NCI-H510A treated with DMSO at 0.1 percent for 48 hours (cell line): ENCODE results near the gene ZDHHC9.
"Not testable (repeated sequence)": the region's sequence is repeated elsewhere in the genome, so short reads cannot be mapped to it uniquely, and the experiment has no call there.

Experiments
- DNase-seq: peaks from one replicate; lab custom pipeline; 2025; lab: John Stamatoyannopoulos, UW

ZDHHC9 gene

GRCh38 chrX:129843459-129844306 is at the start of gene ZDHHC9:
Gene ZDHHC9, minus strand, starts transcription at chrX:129843886. Its CDS starts 1,941 bp downstream, at chrX:129841945.
- DNase-seq = peak; percentile 74

DNA sequence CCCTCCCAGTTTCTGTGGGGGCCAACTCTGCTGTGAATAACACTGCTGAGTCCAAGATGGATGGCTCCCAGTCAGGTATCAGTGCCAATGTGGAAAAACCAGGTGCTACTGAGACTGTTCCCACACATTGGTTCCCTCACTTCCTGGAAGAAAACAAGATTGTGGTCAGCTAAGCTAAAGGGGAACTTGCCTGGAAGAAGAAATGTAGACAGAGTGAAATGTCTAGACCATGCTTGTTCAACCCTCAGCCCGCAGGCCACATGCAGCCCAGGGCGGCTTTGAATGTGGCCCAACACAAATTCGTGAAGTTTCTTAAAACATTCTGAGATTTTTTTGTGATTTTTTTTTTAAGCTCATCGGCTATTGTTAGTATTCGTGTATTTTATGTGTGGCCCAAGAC is 33.7 kb upstream of the ZDHHC9 start:
- peak; percentile 53 for DNase-seq

GRCh38 chrX:129876771-129877305 is 33.2 kb upstream of the ZDHHC9 start:
- DNase-seq = peak; percentile 97

- peak; percentile 2 for DNase-seq
These were observed 32.0 kb upstream of the ZDHHC9 start for GRCh38 chrX:129875669-129876068.

GRCh38 chrX:129872524-129872923 is 28.8 kb upstream of the ZDHHC9 start:
- no peak for DNase-seq

DNA sequence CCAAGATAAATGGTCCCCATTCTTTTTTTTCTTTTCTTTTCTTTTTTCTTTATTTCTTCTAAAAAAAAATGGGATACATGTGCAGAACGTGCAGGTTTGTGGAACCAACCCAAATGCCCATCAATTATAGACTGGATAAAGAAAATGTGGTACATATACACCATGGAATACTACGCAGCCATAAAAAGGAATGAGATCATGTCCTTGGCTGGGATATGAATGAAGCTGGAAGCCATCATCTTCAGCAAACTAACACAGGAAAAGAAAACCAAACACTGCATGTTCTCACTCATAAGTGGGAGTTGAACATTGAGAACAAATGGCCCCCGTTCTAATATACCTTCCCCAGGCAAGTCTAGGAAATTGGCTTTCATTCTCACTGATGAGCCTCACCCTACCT is 22.6 kb upstream of the ZDHHC9 start:
- DNase-seq = not testable (repeated sequence)

GRCh38 chrX:129859134-129859533 is 15.4 kb upstream of the ZDHHC9 start:
- not testable (repeated sequence) for DNase-seq

- not testable (repeated sequence) for DNase-seq
These were observed 8.1 kb upstream of the ZDHHC9 start for GRCh38 chrX:129851825-129852224.

DNA sequence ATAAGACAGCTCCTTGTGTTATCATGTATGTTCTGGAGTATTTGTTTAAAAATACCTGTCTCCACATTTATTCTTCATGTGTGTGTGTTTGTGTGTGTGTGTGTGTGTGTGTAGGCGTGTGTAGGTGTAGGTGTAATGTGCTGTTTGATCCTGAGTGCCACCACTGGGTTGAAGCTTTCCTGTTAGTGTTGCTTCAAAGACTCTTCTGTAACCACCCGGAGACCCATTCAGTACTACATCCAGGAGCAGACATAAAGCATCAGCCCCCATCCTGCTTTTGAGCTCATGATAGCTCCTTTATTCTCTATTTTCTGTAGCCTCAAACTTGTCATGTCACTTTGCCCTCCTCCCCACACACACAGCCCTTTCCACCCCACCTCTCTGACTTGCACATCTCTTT is 3.0 kb upstream of the ZDHHC9 start:
- DNase-seq = no peak

- no peak for DNase-seq
These were observed 2.0 kb upstream of the ZDHHC9 start for GRCh38 chrX:129845616-129846190.

DNA sequence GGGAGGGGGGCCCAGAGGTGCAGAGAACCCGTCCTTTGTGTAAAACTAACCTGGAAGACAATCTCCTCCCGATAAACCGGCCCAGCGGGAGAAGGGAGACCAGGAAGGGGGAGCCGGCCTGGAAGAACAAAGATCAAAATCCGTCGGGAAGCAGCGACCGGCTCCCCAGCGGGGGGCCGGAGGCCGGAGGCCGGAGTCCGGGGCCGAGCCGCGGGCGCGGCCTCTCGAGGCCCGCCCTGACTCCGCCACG is 552 bp downstream of the ZDHHC9 start:
- DNase-seq = no peak

- DNase-seq = no peak
These were observed 1.0 kb downstream of the ZDHHC9 start for GRCh38 chrX:129842510-129843208.

DNA sequence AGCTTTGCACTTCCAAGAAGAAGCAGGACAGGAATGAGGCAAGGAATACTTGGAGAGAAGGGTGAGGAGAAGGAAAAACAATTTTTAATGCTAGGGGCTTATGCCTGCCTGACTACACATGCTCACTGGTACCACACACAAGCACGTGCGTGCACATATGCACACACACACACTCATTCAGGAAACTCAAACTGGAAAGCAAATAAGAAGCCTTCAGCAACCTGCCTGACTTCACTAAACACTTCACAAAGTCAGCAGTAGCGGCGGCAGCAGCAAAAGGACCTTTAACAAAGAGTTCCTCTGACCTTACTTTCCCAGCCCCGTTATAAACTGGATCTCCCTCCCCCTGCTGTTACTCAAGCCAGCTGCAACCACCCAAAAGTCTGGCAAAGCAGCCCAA is 3.3 kb downstream of the ZDHHC9 start:
- DNase-seq = no peak

DNA sequence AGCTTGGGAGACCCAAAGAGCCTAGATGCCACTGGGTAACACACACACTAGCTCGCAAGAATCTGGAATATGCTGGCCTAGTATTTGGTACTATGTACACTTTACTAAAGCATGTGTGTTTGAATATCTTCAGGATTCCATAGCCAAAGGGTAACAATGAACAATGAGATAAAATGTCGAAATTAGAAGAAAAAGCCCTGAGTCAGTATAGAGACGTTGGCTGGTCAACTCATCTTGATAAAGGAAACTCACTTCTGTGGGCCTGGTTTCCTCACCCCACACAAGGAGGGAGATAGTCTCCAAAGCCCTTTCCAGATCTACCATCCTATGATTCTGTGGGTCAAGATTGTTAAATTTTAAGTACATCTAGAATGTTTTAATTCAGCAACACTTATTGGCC is 6.9 kb downstream of the ZDHHC9 start:
- no peak for DNase-seq

DNA sequence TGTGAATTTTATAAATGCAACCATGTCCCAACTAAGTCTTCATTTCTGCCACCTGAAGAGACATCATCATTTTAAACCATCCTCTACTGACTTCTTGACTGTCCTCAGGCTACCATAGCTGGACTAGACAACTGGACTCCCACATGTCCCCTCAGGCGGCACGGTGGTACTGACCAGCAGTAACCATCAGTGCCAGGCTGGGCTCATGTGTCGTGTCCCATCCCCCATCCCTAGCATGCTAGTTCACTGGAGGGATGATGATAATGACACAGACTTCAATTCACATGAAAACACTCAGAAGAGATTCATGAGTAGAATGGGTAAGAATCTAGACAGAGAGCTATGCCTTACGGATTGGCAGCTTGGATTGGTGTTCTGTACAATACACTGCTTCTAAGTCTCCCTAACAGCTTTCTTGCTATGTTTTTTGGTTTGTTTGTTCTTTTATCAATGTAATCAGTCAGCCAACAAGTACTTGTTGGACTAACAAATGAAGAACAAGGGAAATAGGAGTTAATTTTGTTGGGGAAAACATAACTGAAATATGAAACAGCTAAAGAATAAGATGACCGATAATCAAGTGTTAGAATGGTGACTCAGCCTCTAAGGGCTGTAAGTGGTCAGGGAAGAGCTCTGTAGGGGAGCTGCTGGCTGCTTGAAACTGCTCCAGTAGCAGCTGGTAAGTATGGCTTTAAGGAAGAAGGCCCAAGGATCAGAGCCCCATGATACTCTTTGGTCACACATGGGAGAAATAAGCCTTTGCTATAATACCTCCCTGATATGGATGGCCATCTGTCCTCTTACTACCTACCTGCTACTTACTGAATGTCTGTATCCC is 10.3 kb downstream of the ZDHHC9 start:
- no peak for DNase-seq

DNA sequence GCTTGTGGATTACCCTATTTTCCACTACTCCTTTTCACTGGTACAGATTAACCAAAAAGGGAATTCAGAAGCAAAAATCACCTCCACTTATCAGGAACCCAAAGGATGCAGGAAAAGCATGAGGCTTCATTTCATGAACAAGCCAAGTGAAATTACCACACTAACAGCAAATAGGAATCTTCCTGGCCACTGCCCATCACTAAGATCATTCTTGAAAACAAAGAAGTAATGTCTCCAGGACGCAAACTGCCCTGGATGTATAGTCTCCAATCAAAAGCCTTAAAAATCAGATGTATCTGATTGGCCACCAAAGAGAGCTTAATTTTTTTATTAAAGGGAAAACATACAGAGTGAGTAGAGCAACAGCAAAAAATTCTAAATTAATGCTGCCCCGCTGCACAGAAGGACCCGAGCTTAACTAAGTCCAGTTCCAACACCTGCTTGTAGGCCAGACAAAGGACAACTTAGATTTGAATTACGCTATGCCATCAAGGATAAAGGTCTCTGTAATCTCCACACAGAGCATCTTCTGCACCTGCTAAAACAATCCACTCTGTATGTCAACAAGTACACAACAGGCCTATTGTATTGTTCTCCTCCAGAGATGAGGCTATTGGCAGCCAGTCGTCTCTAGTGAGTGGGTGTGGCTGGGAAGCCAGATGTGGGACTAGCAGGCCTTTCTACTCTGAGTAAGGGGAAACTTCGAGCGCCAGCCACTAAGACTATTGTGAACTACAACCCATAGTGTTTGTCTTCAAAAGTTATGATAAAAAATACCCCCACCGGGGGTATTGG is 12.4 kb downstream of the ZDHHC9 start:
- peak; percentile 55 for DNase-seq

GRCh38 chrX:129830494-129830893 is 13.2 kb downstream of the ZDHHC9 start:
- no peak for DNase-seq

DNA sequence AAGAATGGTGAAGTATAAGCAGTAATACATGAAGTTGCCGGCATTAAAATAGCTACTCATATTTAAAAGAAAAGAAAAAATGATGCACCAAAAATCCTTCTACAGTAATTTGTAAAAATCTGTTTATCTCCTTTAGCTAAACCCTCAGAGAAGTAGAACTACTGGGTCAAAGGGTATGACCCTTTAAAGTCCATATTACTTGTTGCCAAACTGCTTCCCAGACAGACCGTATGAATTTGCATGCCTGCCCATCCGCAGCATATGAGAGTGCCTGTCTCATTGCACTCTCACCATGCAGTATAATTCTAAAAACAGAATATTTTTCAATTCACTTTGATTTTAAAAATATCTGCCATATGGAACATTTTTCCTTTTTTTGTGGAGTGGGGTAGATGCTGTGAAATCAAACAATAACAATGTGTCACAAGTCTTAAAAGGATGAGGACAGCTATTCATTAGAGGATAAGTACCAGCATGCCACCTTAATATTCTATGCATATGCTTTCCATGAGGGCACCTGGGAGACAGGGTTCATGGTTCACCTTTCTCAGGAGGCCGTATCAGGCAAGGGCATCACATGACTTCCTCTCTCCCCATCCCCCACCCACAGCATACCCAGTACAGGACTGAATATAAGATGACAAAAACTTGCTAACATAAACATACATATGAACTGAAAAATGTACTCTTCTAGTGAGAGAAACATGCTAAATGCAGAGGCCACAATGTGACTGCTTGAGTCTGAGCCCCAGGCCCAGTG is 17.8 kb downstream of the ZDHHC9 start:
- no peak for DNase-seq

DNA sequence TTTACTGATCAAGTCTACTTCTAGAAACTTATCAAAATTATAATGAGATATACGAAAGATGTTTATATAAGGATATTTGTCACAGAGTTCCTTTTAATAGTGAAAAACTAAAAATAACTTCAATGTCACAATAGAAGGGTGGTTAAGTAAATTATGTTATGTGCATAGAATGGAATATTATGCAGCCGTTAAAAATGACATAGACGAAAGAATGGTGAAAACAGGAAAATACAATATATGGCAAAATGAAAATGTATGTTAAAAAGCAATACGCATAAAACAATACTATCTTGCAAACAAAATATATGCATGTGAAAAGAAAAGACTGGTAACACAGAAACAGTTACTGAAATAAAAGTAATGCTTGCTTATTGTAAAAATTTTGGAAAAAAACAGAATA is 19.1 kb downstream of the ZDHHC9 start:
- DNase-seq = no peak

DNA sequence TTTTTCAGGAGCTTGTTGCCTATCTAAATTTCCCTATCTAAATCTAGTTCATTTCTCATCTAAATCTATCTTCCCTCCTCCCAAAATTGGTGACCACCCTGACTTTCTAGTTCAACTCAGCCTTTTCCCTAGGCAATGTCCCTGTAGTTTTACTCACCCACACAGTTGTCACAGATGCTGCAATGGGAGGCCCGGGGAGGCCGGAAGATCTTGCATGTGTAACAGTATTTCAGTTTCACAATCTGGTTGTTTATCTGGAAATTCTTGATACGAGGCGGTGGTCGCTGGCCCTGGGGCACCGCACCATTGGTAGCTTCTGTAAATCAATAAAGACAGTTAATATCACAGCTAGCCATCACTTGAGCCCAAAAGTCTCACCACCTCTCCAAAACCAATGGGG is 20.2 kb downstream of the ZDHHC9 start:
- DNase-seq = no peak

DNA sequence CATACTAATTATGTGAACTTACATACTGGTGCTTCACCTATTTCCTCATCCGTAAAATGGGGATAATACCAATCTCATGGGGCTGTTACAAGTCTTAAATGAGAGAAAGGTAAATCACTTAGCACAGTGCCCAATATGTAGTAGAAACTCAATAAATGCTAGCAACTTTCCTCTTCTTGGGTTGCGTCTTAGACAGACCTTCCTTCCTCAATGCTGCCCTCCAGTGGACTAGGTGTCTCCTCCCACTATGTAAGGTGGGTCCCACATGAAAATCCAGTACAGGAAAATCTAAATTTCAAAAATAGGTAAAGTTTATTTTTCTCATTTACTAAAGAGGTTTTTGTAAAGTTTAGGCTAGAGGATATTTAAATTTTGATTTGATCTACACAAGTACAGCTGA is 20.6 kb downstream of the ZDHHC9 start:
- no peak for DNase-seq
